Activated effector memory CD4-positive, alpha-beta T cell treated with Interleukin-2 at 50 U/mL for 16 hours (primary cell): ENCODE results near the gene MRPL12.

Experiments
- DNase-seq: peaks from one replicate; pipeline ENCODE4 v3.0.0-alpha.2; 2020

Gene MRPL12

DNA sequence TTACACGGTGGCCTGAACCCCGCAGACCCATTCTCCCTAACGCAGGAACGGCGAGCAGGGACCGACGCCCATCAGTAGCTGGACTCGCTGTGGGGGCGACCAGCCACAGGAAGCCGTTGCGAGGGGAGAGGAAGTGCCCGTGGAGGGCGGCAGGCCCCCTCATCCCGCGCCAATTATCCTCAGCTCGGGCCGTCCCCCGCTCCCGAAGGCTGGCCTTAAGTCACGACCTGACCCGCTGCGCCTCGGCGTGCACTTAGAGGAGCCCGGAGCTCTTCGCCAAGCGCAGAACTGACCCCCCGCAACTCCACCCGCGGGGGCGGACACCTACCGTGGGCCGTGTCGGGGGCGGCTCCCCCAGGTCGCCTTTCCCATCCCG lies 20.0 kb upstream of the MRPL12 start:
- DNase-seq: no peak

DNA sequence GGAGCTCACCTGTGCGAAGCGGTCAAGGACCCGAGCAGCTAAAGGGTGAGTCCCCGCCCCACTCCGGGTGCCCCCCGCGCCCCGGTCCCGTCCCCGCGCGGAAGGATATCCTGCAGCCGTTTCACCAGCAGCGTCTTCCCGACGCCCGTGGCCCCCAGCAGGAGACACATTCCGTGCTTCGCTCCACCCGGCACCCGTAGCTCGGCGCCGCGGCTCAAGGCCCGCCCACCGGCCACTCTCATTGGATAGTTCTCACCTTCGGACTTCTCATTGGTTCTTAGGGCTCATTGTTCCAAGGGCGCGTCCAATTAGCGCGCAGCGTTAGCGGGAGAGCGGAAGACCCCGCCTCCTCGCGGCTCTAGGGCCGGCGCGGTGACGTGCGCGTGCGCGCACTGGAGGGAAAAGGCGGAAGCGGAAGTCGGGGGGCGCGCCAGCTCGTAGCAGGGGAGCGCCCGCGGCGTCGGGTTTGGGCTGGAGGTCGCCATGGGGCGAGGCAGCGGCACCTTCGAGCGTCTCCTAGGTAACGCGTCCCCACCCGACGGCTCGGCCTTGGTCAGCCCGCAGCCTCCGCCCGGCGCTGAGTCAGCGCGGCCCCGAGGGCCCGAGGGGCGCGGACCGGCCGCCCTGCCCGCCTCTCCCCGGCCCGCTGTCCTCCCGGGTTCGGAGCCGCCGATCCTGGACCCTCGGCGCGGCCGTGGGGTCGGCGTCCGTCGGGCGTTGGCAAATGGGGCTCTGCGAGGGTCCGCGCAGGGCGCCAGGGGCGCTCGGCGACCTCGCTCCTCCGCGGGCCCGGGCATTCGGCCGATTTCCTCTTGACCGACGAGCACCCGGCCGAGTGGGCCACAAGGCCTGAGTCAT lies 19.4 kb upstream of the MRPL12 start, which contains the start of the genes ARL16 and HGS:
Gene ARL16, minus strand, starts transcription at position 214 of the 858 bp plus-strand sequence. Its CDS starts 44 bp downstream, at position 170.
Gene HGS, plus strand, starts transcription at position 428 of the 858 bp plus-strand sequence. Its CDS starts 56 bp downstream, at position 484.
- DNase-seq: peak; percentile 98

DNA sequence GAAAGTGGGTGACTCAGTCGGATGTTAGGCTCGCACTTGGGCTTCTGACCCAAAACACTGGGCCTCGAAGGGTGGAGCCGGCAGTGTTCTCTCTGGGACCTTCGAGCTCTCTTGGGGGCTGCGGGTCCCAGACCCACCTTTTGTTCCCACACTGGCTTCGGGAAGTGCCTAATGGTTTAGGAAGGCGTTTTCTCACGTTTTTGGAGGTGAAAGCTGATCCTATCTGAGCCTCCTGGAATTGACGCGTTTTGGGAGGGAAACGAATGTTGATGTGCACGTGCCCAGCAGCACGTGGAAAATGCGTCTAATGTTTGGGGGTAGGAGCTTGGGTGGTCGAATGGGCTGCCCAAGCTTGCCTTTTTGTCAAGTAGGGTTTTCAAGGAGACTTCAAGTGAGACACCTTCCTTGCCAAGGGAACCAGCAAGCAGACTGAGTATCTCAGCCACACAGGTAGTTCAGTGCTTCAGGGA lies 18.7 kb upstream of the MRPL12 start:
- no peak for DNase-seq

DNA sequence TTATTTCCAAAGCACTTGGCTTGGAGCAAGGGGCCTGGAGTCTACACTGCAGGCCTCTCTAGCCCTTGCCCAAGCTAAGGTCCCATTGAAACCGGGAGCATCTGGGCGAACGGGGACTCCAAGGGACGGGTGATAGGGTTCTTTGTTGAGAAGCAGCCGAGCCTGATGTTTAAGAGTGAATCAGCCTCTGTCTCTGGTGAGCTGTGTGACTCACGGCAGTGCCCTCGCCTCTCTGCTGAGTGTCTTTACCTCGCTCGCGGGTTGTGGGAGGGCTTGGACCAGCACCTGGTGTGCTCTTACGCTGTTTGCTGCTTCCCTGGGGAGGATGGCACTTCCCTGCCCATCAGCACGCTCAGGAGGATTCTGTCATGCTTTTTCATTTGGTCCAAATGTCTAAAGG lies 18.1 kb upstream of the MRPL12 start:
- no peak for DNase-seq

DNA sequence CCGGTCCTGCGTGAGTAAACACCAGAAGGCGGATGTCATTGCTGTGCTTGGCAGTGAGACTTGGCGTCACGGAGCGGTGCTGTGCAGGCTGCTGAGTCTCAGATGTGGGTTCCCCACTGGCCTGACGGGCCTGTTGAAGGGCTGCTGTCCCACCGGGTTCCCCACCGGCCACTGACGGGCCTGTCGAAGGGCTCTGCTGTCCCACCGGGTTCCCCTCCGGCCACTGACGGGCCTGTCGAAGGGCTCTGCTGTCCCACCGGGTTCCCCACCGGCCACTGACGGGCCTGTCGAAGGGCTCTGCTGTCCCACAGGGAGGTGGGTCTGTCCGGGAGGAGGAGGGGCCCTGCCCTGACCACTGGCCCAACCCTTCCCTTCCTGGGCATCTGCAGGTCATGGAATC lies 16.6 kb upstream of the MRPL12 start:
- DNase-seq: no peak

DNA sequence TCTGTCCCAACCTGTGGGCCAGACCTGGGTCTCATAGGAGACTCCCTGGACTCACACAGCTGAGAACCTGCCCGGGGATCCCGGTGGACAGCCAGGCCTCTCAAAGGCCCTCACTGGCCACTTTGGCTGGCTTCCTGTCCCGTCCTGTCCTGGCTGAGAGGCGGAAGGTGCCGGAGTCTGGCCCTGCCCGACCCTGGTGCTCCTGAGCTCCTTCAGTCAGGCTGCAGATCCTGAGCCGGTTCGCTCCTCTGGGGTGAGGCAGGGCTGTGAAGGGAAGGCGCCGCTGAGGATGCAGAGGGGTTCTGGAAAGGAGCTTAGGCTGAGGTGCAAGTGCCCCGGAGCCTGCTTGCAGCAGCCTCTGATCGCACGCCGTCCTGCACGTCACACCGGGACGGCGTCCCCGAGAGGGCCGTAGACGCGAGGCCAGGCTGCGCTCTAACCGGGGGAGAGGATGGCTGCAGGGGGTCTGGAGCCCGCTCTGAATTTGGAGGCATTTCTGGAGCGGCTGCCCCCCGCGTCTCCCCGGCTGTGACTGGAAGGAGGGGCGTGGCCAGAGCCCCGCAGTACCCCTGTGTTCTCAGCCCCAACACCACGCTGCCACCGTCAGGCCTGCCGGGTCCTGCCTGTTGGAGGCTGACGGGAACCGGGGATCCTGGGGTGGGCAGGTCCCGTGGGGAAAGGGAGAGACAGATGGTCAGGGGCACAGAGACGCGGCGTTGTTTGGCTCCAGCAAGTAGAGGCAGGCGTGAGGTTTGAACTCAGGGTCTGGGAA lies 15.2 kb upstream of the MRPL12 start:
- no peak for DNase-seq

DNA sequence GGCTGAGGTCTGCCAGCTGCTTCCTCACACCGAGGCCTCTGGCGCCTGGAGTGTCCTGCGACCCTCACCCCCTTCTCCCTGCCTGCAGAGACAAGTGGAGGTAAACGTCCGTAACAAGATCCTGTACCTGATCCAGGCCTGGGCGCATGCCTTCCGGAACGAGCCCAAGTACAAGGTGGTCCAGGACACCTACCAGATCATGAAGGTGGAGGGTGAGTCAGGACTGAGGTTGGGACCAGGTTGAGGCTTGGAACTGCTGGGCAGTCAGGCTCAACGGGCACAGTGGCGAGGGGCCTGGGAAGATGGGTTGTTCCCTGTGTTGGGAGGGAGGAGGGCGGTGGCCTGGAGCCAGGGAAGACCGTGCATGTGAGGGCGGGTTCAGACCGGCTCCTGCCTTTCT lies 14.6 kb upstream of the MRPL12 start:
- DNase-seq: no peak

DNA sequence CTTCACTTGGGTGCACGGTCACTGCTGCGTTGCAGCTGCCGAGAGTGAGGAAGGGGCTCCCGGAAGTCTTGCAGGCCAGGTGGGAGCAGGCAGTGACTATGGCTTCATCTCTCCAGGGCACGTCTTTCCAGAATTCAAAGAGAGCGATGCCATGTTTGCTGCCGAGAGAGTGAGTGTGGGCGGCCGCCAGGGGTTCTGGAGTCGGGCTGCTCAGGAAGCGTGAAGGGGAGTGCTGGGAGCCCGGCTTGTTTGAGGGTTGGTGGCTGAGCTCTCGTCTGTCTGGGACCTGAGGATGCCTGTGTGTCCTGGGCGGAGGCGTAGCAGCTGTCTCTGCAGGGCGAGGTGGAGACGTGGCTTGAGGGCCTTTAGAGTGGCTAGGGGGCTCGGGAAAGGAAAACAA lies 13.1 kb upstream of the MRPL12 start:
- no peak for DNase-seq

DNA sequence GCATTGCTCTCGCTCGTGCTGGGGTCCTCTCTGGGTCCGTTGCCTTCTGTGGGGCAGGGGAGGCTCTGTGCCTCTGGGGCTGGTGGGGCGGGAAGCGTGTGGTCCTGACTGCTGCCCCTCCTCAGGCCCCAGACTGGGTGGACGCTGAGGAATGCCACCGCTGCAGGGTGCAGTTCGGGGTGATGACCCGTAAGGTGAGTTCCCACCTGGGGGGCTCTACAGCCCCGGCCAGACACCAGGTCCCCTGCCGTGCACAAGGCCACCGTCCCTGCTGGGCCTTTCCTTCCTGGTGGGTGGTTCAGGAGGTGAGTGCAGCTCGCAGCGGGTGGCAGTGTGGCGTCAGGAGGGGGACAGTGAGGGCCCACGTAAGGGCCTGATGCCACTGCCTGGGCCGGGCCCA lies 12.6 kb upstream of the MRPL12 start:
- DNase-seq: no peak

DNA sequence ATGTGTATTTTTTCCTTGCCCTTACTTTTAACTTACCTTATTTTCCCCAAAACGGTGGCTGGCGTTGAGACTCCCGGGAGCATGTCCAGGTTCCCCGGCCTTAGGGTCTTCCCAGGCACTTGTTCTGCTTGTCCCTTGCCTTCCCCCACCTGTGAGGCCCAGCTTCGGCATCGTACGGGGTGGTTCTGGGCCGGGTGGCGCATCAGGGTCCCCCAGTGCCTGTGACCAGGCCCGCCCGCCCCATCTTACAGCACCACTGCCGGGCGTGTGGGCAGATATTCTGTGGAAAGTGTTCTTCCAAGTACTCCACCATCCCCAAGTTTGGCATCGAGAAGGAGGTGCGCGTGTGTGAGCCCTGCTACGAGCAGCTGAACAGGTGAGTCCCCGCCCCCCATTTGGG lies 12.0 kb upstream of the MRPL12 start:
- DNase-seq: no peak

DNA sequence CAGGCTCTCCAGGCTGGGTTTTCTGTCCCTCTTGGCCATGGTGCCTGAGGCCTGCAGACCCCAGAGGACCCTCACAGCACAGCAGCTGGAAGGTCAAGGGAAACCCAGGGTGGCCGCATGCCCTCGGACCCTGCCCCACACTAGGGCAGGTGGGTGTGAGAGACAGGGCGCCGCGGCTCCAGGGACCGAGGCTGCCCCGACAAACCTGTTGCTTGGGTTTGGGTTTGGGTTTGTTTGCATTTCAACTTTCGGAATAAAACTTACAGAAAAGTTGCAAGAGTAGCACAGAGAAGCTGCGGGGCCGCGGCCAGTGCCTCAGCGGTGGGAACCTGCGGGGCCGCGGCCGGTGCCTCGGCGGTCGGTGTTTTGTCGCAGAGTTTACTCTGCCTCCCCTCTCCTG lies 11.6 kb upstream of the MRPL12 start:
- no peak for DNase-seq

DNA sequence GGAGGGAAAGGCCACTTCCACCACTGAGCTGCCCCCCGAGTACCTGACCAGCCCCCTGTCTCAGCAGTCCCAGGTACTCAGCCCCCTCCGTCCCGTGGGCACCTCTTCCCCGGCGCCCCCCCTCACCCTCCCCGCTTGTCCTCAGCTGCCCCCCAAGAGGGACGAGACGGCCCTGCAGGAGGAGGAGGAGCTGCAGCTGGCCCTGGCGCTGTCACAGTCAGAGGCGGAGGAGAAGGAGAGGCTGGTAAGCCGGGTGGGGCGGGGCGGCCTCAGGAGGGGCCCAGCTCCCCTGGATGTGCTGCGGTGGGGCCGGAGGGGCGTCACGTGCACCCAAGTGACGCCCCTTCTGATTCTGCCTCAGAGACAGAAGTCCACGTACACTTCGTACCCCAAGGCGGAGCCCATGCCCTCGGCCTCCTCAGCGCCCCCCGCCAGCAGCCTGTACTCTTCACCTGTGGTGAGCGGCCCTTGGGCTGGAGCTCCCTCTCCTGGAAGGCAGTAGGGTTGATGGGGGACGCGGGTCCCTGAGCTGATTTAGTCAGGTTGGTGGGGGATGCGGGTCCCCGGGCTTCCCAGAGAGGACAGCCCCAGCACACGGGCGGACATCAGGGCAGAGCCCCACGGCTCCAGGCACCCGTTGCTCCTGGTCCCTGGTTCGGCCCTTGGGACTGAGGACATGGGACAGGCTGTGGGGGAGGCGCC lies 9.5 kb upstream of the MRPL12 start:
- DNase-seq: no peak

DNA sequence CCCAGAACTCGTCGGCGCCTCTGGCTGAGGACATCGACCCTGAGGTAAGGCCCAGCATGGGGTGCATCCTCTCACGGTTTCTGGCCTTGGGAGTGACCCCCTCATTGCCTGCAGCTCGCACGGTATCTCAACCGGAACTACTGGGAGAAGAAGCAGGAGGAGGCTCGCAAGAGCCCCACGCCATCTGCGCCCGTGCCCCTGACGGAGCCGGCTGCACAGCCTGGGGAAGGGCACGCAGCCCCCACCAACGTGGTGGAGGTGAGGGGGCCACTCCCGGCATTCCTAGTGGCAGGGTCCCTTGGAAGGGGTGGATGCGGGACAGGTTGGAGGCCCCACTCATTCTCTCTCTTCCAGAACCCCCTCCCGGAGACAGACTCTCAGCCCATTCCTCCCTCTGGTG lies 8.4 kb upstream of the MRPL12 start:
- DNase-seq: no peak

DNA sequence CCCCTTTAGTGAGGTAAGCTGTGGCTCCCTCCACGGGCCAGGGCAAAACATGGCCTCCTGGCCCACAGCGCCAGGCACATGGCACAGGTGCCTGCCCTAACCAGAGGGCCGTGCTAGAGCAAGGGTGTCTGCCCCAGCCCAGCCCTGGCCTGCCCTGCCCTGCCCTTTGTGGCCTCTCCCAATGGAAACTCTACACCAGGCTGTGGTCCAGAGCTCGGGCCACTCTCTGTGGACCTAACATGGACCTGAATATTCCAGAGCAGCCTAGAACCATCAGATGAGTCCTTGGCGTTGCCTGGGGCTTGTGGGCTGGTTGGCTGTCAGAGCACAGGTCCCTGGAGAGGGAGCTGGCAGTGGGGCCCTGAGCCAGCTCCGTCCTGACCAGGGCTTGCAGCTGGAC lies 8.0 kb upstream of the MRPL12 start:
- DNase-seq: no peak

DNA sequence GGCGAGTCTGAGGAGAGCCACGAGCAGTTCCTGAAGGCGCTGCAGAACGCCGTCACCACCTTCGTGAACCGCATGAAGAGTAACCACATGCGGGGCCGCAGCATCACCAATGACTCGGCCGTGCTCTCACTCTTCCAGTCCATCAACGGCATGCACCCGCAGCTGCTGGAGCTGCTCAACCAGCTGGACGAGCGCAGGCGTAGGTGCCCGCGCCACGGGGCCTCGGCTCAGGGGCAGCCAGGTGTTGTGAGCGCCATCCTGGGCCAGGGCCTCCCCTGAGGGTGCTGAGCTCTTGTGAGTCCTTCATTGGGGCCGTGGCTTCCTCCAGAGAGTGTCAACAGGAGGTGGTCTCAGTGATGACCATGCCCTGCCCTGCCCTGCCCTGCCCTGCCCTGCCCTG lies 7.4 kb upstream of the MRPL12 start:
- no peak for DNase-seq

DNA sequence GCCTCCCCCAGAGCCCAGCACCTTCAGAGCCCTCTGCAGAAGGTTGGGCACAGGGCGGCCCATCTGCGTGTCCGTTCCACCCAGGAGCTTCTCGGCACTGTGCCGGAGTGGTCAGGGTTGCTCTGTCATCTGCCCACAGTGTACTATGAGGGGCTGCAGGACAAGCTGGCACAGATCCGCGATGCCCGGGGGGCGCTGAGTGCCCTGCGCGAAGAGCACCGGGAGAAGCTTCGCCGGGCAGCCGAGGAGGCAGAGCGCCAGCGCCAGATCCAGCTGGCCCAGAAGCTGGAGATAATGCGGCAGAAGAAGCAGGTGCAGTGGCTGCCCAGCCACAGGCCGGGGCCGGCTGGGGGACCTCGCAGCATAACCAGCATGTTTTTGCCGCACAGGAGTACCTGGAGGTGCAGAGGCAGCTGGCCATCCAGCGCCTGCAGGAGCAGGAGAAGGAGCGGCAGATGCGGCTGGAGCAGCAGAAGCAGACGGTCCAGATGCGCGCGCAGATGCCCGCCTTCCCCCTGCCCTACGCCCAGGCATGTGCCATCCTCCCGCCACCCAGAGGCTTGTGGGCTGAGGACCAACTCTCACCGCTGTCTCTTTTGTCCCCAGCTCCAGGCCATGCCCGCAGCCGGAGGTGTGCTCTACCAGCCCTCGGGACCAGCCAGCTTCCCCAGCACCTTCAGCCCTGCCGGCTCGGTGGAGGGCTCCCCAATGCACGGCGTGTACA lies 6.8 kb upstream of the MRPL12 start:
- no peak for DNase-seq

DNA sequence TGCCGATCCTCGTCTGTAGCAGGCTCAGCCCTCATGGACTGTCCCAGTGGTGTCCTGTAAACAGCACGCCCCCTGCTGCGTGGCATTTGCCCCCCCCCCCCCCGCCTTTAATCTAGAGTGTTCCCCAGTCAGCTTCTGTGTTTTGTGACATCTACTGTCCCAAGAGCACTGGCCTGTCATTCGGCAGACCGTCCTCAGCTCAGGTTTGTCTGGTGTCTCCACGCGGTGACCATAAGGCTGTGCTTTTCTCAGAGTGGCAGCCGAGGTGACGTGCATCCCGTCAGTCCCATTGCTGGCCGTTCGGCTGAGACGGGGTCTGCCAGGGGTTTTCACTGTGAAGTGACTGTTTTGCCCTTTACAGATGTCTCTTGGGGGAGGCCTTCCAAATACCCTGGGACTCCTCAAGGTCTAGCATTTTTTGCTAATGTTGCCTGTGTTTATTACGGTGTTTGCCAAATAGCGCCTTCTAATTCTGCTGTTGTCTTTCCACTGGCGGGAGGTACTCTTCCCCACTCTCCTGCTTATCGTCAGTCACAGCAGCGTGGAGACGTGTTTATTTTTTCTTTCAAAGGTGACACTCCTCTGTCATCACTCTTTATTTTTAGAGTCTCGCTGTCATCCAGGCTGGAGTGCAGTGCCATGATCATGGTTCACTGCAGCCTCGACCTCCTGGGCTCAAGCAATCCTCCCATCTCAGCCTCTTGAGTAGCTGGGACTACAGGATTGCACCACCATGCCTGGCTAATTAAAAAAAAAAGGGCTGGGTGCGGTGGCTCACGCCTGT lies 5.7 kb upstream of the MRPL12 start:
- no peak for DNase-seq

DNA sequence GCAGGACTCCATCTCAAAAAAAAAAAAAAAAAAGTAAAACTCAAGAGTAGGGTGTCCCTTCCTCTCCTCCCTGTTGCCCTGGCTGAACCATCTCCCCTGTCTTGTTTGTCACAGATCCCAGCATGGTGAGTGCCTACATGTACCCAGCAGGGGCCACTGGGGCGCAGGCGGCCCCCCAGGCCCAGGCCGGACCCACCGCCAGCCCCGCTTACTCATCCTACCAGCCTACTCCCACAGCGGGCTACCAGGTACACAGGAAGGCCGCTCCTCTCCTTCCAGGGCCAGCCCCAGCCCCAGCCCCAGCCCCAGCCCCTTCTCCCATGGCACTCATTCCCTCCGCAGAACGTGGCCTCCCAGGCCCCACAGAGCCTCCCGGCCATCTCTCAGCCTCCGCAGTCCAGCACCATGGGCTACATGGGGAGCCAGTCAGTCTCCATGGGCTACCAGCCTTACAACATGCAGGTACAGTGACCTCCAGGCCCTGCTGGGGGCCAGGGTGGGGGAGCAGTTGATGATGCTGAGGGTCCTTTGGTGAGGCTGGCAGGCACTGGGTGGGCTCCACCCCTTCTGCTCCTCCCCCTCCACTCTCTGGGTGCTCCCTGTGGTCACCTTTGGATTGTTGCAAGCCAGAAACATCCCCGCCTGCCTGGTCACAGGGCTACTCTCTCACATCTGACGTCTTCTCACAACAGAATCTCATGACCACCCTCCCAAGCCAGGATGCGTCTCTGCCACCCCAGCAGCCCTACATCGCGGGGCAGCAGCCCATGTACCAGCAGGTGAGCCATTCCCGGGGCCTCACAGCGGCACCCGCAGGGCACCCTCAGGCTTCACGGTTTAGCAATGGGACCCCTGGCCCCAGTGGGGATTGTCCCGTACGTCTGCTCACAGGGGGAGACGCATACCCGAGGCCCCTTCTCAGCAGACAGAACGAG lies 2.5 kb upstream of the MRPL12 start:
- no peak for DNase-seq

DNA sequence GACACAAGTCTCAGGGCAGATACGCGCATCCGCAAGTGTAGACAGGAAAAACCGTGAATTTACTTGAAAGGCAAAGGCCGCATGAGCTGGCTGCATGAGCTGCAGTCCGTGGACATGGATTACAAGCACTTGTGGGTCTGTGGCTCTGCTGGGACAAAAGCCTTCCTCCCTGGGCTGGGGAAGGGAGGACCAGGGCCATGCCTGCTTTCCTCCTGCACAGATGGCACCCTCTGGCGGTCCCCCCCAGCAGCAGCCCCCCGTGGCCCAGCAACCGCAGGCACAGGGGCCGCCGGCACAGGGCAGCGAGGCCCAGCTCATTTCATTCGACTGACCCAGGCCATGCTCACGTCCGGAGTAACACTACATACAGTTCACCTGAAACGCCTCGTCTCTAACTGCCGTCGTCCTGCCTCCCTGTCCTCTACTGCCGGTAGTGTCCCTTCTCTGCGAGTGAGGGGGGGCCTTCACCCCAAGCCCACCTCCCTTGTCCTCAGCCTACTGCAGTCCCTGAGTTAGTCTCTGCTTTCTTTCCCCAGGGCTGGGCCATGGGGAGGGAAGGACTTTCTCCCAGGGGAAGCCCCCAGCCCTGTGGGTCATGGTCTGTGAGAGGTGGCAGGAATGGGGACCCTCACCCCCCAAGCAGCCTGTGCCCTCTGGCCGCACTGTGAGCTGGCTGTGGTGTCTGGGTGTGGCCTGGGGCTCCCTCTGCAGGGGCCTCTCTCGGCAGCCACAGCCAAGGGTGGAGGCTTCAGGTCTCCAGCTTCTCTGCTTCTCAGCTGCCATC lies 1.7 kb upstream of the MRPL12 start:
- DNase-seq: no peak
